Stimulated activated CD4-positive, alpha-beta T cell treated with anti-CD3 and anti-CD28 coated beads, Interleukin-1b, Interleukin-23, amount 100 ng/mL, for 24 hours (primary cell): ENCODE measurements around the gene AXIN1.
"Not testable (repeated sequence)": the region's sequence is repeated elsewhere in the genome, so short reads cannot be mapped to it uniquely, and the experiment has no call there.

ENCODE experiments used
- DNase-seq, 4 experiments: peaks; one replicate each; pipeline ENCODE4 v3.0.0-alpha.2; 2020; ENCODE audit warnings: low read depth in 4 of 4, low spot score in 1 of 4

AXIN1 gene

DNA sequence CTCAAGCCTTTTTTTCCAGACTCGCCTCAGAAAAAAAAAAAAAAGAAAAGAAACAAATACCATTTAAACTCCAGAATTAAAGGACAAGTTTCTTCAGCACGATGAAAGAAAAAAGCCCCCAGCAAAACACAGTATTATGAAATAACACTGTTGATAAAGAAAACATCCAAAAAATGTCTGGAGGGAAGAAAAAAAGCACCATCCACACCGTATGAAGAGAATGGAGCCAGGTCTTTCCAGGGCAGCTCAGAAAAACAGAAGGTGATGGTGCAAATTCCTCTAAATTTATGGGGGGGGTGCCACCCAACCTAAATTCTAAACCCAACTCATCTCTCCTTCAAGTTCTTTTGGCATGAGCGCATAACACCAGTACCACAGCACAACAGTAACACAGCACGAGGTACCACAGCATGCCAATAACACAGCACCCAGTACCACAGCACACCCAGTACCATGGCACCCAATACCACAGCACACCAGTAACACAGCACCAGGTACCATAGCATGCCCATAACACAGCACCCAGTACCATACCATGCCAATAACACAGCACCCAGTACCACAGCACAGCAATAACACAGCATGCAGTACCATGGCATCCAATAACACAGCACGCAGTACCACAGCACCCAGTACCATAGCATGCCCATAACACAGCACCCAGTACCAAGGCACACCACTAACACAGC lies 19.0 kb downstream of the AXIN1 start:
- no peak for DNase-seq

DNA sequence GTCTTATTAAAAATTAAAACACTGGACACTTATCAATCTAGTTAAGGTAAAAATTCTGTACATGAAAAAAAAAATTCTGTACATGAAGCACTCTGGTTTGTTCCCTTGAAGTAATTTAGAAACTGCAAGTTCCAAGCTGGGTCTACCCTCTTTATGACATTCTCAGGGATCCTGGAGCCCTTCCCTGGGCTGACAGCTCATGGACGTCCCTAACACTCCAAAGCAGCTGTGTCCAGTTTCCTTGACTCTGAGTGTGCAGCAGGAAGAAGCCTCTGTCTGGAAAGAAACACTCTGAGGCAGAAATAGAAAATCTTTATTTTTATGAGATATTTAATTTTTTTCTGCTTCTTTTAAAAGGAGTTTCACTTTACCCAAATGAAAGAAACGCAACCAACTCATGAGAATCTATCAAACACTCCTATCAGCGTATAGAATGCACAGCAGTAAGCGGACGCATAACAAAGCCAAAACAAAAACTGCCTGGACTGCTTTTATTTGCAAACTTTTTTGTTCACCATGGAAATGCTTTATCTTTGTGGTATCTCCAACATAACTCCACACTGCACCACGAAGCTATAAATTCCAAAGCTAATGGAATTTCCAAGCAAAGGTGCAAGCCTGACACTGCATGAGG lies 21.2 kb downstream of the AXIN1 start:
- DNase-seq: not testable (repeated sequence)

DNA sequence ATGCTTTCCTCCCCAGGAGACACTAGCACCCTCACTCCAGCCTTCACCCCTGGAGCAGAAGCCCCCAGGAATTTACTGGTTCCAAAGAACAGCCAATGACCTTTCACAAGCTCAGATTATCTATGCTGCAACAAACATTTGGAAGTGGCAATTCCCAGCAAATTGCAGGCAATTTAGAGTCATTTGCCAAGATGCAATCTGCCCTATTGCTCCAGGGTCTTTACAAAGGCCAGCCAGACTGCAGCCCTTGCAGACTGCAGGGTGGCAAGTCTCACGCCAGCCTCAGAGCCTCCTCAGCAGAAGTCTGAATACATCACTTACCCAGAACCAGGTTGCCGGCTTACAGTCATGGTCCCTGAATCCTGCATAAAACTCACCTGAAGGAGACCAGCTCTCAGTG lies 21.8 kb downstream of the AXIN1 start:
- DNase-seq: no peak

DNA sequence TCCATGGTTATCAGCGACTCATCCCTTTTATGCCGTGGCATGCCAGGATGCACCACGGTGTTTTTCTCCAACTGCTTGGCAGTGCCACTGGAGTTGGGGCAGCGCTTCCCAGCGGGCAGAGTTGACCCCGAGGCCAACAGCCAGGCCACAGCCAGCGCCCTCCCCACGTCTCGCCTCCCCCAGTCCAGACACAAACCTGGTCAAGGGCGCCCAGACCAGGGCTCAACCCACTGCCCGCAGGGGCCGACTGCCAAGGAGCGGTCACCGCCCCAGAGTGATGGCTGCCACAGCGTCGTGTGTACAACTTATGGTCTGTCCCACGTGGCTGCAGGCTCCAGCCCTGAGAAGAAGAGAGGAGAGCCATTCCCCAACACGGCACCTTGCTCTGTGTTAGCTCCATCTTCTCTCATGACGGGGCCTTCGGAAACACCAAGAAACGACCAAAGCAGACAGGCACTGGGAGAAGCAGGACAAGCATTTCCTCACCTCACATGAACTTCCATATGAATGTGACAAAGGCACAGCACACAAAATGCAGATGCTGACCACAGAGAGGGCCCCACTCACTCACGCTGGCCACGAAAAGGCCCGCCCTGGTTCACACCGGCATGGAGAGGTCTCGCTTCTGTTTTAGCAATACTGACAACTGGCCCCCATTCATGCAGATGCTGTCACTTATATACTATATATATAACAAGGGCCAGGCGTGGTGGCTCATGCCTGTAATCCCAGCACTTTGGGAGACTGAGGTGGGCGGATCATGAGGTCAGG lies 27.0 kb downstream of the AXIN1 start:
- no peak for DNase-seq

DNA sequence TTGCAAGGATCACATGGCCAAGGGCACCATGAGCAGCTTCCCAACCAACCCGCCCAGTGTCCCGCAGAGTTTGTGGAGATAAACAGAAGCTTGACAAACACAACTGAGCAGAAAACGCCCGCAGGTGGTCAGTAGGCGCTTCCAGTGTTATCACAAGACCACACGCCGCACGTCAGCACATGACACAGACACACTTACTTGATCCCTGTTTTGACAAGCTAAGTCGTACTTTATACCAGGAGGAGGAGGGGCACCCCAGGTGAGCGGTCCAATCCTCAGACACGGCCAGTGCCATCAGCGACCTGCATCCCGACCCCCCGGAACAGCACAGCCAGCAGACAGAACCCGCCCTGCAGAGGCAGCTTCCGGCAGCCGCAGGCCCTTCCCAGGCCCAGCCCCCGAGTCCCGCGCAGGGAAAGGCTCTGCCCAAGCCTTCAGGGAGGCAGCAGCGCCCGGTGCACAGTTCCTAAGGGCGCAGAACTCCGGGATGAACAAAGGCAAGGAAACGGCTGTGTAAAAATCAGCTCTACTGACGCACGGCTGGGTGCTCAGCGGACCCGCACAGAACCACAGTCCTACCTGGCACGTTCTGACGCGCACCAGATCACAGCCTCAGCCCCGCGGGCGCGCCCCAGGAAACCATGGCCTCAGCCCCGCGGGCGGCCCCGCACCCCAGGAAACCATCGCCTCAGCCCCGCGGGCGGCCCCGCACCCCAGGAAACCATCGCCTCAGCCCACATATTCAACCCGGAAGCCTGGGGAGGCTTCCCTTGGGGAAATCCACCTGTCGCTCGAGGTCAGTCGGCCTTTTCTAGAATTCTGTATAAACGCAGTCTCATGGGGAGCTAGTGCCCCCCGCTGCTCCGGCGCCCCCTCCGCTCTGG lies 27.8 kb downstream of the AXIN1 start:
- peak in 3 of 4 experiments; percentile 26 to 32 (median 28) for DNase-seq

DNA sequence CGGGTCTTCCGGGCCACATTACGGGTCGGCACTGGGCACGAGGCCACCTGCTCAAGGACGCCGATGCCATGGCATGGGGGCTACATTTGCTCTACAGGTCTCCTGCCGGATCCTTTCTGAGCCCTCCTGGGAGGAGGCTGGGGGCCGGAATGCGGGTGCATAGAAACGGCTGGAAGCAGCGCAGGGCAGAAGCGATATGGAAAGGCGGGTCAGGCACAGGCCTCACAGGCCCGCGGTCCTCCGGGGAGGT lies 28.4 kb downstream of the AXIN1 start:
- DNase-seq: no peak

DNA sequence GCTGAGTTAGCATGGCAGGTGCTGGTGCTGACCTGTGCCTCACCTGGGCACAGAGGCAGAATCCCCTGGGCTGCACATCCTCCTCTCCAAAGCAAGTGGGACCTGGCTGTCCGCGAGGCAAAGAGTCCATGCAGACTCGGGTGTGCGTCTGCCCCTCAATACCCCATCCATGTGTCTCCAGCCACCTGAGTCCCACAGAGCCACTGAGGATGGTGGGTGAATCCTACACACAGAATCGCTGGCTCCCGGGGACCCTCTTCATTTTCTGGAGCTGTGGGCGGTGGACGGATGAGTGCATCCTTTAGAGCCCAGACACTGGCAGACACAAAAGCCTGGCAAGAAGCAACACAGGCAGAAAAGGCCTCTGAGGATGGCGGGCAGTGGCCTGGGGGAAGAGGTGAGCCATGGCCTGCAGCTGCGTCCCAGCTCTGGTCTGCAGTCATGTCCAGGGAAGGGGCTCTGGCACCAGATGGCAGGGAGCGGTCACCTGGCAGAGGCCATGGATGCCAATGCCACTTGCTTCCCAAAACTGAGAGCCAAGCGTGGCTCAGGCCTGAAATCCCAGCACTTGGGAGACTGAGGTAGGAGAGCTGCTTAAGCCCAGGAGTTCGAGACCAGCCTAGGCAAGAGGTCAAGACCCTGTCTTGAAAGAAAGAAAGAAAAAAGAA lies 29.9 kb downstream of the AXIN1 start:
- no peak for DNase-seq

DNA sequence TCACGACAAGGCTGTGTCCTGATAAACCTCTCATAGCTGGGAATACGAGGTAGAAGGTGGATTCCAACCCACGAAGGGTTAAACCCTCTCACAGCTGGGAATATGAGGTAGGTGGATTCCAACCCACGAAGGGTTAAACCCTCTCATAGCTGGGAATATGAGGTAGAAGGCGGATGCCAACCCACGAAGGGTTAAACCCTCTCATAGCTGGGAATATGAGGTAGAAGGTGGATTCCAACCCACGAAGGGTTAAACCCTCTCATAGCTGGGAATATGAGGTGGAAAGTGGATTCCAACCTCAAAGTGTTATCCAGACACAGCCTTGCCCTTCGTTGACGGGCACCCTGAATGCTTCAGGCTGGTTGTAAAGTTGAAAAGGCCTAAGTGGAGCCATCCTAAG lies 31.0 kb downstream of the AXIN1 start:
- no peak for DNase-seq

DNA sequence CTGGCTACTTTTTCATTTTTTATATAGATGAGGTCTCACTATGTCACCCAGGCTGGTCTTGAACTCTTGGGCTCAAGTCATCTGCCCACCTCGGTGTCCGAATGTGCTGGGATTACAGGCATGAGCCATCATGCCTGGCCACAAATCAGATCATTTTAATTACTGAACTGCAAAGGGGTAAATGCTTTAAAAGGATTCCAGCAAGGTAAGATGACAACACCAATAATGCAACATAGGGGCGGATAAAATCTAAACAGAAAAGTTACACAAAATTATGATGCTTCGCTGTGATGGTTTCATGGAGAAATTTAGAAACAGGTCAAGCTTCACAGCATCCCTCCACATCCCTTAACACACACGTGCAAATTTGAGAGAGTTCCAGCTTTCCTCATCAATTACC lies 32.3 kb downstream of the AXIN1 start:
- DNase-seq: no peak

DNA sequence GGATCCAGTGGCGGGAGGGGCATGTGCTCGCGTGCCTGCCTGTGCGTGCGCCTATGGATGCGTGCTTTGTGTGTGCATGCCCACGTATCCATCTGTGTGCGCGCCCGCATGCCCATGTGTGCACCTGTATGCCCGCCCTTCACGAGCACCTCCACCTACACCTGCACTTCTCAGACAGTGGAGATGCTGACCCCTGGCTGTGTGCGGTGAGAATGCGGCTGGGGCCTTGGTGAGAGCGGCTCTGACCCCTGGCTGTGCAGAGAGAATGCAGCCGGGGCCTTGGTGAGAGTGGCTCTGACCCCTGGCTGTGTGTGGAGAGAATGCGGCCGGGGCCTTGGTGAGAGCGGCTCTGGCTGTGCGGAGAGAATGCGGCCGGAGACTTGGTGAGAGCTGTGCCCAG lies 33.9 kb downstream of the AXIN1 start:
- DNase-seq: no peak

DNA sequence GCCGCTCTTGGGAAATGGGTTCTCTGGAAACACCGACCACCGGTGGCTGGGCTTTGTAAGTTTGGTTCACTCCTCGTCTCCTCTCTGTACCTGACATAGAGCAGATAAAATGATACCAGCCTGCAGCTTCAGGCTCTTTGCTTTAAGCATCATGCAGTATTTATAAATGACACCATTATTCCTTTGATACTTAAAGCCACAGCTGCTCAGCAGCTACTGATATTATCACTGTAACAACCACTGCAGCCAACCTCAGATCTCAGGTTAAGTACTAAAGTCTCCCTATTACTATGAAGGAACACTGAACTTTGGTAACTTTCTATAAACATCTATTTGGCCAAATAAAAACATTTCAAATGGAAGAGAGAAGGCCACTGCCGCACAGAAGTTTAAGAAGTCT lies 34.9 kb downstream of the AXIN1 start:
- no peak for DNase-seq

DNA sequence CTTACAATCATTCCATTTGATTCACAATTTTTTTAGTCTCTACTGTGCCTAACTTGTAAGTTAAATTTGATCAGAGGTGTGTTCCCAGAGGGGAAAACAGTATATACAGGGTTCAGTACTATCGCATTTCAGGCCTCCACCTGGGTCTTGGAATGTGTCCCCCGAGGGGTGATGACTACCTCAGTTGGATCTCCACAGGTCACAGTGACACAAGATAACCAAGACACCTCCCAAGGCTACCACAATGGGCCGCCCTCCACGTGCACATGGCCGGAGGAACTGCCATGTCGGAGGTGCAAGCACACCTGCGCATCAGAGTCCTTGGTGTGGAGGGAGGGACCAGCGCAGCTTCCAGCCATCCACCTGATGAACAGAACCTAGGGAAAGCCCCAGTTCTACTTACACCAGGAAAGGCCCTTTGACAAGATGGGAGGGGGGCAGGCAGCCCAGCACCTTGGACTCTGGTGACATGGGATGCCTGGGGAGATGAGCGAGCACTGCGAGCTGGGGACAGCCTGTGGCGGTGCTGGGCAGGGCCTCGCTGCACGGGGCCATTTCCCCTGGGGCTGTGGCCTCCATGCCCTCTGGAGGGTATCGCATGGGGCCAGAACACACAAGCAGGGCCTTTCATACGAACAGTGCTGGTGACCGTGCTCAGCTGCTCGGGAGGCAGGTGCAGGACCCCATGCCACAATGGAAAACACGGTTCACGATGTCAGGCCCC lies 35.6 kb downstream of the AXIN1 start:
- DNase-seq: no peak

DNA sequence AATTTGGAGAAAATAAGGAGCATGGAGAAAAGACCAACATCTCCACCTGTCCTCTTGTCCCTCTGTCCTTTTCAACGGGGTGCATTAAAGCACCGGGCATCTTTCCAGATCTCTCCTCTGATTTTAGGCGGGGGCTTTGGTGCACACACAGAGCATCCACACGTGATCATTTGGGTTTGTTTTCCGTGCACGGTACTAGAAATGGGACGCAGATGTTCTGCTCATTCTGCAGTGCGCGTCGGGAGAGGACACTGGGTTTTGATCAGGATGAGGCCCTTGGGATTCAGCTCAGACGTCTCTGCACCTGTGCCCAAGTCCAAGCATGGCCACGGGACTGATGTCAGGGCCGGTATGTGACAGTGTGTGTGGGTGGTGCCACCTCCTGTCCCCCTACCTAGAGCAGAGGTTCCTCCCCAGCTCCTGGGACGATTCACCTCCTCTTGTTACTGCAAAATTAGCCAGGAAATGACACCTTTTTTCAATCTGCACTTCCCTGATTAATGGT lies 37.7 kb downstream of the AXIN1 start:
- no peak for DNase-seq

DNA sequence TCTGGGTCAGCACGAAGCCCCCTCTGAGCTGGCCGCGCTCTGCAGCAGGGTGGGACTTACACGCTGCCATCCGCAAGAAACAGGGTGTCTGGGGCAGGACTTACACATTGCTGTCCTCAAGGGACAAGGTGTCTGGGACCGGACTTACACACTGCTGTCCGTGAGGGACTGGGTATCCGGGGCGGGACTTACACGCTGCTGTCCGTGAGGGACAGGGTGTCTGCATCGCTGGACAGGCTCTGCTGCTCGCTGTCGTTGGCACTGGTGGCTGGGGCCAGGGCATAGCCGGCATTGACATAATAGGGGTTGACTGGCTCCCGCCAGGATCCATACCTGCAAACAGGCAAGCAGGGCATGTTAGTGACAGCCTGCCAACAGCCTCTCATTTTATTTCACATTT lies 38.2 kb downstream of the AXIN1 start:
- DNase-seq: no peak

DNA sequence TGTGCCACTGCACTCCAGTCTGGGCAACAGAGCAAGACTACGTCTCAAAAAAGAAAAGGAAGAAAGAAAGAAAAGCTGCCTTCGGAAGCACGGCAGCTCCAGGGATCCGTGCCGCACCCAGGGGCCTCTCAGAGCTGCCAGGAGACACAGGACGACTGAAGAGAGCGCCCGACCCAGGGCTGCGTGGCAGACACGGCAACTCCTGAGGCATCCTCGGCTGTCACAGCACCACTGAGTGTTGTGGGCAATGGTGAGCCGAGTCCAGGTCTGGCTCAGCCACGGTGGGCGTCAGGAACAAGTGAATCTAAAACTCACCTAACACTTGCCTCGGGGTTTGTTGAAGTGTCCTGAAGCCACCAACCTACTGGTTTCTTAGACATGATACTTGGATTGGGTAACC lies 40.8 kb downstream of the AXIN1 start:
- DNase-seq: no peak

DNA sequence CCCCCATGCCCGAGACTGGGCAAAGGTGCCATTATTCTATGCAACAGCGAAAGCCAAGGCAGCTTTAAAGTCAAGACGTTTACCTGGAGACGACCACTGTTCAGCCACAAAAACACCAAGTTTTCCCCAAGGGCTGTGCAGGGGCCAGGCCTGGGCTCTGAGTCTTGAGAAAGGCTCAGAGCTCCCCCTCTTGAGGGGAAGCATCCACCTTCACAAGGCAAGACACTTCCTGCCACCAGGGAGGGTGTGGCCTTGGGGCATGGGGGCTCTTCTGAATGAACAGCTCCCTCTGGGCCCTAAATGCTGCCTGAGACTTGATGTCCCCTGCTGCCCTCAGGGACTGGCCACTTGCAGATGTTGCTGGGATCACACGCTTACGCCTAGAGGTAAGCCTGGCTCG lies 43.0 kb downstream of the AXIN1 start:
- DNase-seq: no peak

DNA sequence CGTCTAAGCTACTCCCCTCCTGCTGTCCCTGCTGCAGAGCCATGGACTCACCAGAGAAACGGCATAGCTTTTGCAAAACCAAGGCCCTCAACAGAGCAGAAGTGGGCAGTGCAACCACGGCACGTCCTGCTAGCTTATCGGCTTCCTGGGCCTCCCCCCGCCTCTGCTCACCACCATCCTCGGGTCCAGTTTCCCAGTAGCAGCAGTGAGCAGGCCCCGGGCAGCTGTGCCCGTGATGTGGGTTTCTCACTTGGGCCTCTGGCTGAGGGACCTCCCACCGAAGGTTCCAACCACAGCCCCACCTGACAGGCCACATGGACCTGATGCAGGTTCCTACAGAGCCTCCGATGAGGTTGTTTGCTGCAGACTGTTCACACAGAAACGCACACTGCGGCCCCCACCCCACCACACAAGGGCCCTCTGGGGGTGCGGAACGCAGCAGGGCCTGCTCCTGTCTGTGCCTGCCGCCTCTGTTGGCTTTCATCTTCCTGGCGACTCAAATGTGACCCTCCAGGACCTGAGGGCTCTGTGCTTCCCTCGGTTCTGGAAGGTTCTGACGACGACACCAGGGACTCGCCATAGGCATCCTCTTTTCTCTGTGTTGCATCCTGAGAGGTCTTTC lies 44.7 kb downstream of the AXIN1 start:
- DNase-seq: no peak

DNA sequence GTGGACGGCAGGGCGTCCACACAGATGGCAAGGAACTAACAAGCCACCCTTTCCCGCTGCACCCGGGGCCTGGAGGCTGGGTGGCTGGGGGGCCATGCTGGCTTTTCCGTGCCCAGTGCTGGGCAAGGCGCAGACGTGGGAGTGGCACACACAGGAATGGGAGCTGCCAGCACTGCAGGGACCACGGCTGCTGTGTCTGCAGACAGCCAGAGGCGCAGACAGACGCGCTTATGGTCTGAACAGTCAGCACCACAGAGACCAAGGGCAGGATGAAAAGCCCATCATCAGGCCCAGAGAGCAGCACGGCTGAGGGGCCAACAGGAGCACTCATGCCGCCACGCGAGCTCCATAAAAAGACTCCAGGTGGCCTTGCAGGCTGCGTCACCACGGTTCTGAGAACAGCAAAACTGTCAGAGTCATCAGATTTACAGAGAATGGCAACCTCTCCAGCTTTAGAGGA lies 45.6 kb downstream of the AXIN1 start:
- no peak for DNase-seq

DNA sequence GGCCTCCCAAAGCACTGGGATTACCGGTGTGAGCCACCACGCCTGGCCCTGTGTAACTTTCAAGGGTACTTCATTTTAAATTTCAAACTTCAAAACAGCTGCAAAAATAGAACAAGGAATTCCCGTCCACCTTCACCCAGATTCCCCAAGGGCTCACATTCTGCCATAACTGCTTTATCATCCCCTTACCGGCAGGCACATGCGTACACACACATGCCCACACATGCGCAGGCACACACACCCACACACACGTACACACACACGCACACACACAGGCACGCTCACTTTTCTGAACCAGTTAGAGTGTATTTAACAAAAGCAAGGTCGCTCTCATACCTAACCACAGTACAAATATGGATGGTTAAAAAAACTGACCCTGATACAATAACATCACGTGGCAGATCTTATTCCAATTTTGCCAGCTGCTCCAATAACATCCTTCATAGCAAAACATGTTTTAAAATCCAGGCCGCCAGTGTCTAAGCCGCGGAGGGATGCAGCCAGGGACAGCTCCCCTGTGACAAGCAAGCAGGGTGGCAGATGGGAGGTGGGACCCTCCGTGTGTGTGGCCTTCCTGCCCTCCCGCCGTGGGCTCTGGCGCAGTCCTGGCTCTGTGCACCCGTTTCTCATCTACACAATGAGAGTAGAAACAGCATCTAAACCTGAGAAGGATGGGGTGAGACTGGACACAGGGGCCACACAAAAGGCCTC lies 46.5 kb downstream of the AXIN1 start:
- no peak for DNase-seq
